HG03558 (cell line): ENCODE results near the gene TTC28.
"Not testable (repeated sequence)": the region's sequence is repeated elsewhere in the genome, so short reads cannot be mapped to it uniquely, and the experiment has no call there.

ENCODE experiments used
- ATAC-seq: cut with Tn5 transposase; IDR thresholded peaks from one replicate; pipeline ENCODE4 v1.9.1; 2021; ENCODE audit warnings: moderate number of reproducible peaks; ENCODE audit not compliant: unreplicated experiment; ENCODE audit errors: extremely low read depth

The TTC28 gene

GRCh38 chr22:28381429-28382167 is 298.0 kb downstream of the TTC28 start:
- no peak for ATAC-seq

DNA sequence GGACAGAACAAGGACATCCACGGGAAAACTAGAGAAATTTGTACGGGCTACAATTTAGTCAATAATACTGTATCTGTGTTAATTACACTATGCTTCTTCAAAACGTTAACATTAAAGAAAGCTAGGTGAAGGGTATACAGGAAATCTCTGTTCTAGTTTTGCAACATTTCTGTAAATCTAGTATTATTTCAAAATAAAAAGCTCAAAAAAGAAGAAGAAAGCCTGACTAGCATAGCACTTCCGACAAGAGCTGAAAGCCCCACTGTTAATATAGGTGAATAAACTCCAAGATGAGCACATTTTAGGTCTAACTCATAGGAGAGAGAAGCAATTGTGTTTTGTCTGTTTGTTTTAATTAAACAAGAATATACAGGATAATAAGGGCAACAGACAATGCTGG is 299.7 kb downstream of the TTC28 start:
- ATAC-seq = no peak

DNA sequence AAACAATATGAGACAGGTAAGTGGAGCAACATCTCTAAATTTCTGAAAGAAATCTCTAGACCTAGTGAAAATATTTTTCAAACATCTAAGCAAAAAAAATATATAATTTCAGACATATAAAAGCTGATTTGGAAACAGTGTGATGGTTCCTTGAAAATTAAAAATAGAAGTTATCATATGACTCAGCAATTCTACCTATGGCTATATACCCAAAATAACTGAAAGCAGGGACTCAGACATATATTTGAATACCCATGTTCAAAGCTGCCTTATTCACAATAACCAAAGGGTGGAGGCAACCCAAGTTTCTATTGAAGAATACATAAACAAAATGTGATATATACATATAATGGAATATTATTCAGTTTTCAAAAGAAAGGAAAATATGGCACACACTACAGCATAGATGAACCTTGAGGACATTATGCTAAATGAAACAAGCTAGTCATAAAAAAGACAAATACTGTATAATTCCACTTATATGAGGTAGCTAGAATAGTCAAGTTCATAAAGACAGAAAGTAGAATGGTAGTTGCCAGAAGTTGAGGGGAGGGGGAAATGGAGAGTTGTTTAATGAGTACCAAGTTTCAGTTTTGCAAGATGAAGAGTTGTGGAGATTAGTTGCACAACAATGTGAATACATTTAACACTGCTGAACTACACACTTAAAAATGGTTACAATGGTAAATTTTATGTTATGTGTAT is 300.4 kb downstream of the TTC28 start:
- no peak for ATAC-seq

DNA sequence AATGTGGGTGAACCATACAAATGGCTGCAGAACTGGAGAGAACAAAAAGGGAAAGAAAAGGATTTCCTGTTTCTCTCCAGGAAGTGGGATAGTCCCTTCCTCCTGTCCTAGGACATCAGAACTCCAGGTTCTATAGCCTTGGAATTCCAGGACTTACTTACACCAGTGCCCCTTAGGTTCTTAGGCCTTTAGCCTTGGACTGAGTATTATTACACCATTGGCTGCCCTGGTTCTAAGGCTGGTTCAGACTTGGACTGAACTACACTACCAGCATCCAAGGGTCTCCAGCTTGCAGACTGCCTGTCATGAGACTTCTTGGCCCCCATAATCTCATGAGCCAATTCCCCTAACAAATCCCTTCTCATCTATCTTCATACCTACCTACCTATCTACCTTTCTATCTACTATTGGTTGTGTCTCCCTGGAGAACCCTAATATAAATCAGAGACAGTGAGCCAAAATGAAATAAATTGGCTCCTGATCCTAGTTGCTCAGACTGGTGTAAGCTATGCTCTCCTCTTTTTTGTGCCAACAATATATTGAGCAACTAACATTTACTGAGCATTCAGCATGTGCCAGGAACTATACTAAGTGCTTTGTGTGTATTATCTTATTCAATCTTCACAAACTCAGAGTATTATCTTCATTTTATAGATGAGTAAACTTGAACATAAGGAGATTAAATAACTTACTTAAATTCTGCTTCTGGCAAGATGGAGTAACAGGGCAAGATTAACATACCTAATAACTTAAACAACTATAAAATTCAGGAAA is 303.7 kb downstream of the TTC28 start:
- no peak for ATAC-seq

GRCh38 chr22:28373831-28374230 is 305.8 kb downstream of the TTC28 start:
- no peak for ATAC-seq

GRCh38 chr22:28369854-28370253 is 309.8 kb downstream of the TTC28 start:
- ATAC-seq = no peak

DNA sequence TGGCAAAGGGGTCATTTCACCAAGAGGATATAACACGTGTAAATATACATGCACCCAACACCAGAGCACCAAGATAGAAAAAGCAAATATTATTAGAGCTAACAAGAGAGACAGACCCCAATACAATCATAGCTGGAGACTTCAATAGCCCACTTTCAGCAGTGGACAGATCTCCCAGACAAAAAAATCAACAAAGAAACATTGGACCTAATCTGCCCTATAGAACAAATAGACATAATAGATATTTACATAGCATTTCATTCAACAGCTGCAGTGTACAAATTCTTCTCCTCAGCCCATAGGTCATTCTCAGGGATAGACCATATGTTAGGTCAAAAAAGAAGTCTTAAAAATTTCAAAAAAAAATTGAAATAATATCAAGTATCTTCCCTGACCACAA is 312.8 kb downstream of the TTC28 start:
- no peak for ATAC-seq

- no peak for ATAC-seq
Observed at GRCh38 chr22:28365371-28365770, 314.3 kb downstream of the TTC28 start.

- ATAC-seq = not testable (repeated sequence)
Observed at GRCh38 chr22:28364105-28364504, 315.5 kb downstream of the TTC28 start.

GRCh38 chr22:28360939-28361338 is 318.7 kb downstream of the TTC28 start:
- no peak for ATAC-seq

- no peak for ATAC-seq
Observed at GRCh38 chr22:28358312-28358711, 321.3 kb downstream of the TTC28 start.

- ATAC-seq = no peak
Observed at GRCh38 chr22:28357193-28357592, 322.4 kb downstream of the TTC28 start.

GRCh38 chr22:28351476-28351875 is 328.2 kb downstream of the TTC28 start:
- no peak for ATAC-seq

DNA sequence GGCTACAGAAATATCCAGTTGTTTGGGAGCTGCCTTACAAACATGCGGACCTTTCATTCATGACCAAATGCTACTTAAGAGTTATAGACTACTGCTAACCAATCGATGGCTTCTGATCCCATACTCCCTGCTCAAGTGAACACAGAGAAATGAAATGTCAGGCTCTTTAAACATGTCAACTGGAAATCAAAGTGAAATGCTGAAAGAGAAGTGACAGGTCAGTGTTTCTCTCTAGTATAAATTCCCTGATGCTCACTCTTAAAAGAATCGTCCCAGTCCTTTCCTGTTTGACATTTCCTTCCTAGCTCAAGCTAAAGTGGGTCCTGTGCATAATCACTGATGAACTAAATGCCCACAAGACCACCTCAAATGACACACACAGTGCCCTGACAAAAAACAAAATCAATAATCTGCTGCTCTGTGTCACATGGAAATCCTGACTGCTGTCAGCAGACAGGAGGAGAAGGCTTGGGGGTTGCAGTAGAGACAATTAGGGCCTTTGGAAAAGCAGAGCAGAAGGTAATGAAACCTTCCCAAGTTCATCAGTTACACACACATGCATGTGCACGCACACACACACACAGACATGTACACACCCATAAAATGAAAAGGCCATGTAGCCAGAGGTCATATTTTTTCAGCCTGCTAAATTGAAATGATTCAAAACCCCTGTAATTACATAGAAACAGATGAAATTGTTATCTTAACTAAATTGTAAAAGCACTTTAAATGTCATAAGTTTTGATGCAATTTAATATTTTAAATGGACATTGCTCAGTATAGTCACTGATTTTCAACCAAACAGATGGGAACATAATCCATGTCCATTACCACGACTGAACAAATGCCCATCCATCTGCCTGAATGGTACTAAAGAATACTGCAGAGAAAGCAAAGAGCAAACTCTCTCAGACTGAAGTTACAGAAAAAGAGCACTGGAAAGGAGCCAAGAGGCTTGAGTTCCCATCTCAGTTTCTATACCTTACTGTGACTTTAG is 330.7 kb downstream of the TTC28 start:
- no peak for ATAC-seq

DNA sequence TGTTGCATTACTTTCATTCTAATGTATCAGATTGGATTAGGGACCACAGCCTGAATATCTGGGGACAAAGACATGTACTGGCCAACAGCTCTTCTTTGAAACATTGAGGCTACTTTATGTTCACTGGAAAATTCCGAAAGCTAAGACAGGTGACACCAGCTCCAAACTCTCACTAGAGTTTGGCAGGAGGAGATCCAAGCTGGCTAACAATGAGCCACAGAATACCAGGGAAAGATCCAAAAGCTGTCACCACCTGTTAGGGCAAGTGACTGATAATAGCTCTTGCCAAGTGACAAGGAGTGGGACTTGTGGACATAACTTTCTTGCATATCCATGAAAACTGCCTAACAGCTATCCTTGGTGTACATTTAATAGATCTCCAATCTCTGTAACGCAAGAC is 333.3 kb downstream of the TTC28 start:
- no peak for ATAC-seq

DNA sequence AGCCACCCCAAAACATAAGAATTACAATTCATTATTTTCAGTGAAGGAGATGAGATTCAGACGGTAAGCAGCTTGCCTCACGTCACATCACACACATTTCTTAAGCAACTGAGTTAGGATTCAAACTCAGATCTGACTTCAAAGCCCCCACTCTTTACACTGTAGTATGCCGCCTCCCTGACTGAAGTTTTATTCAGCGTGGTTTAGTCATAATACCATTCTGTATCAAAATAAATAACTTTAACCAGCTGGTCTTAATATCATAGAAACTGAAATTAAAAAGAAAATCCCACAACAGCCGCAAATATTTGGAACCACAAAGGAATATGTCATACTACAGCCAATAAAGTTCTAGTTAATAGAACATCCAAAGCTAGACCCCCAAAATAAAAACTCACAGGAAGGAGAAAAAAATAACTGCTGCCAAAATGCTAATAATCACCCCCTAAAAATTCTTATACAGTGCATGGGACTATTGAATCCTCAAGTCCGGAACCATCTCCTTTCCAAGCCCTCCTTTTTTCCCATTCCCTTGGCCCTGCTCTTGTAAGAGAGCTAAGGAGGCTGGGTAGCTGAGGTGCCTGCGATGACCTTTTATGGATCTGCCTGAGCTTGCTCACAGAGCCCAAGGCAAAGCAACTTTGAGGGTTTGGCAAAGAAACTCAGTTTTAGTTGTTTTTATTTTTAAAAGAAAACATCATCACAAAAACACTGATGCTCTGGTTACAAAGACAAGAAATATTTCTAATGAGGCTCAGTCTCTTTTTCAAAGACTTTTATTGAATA is 334.5 kb downstream of the TTC28 start:
- ATAC-seq = no peak

GRCh38 chr22:28341001-28341400 is 338.6 kb downstream of the TTC28 start:
- no peak for ATAC-seq

- no peak for ATAC-seq
Observed at GRCh38 chr22:28333088-28333487, 346.6 kb downstream of the TTC28 start.

GRCh38 chr22:28332410-28332809 is 347.2 kb downstream of the TTC28 start:
- no peak for ATAC-seq
